ENCODE data around the gene VPS13D.

- TF ChIP-seq, protein P1, sequence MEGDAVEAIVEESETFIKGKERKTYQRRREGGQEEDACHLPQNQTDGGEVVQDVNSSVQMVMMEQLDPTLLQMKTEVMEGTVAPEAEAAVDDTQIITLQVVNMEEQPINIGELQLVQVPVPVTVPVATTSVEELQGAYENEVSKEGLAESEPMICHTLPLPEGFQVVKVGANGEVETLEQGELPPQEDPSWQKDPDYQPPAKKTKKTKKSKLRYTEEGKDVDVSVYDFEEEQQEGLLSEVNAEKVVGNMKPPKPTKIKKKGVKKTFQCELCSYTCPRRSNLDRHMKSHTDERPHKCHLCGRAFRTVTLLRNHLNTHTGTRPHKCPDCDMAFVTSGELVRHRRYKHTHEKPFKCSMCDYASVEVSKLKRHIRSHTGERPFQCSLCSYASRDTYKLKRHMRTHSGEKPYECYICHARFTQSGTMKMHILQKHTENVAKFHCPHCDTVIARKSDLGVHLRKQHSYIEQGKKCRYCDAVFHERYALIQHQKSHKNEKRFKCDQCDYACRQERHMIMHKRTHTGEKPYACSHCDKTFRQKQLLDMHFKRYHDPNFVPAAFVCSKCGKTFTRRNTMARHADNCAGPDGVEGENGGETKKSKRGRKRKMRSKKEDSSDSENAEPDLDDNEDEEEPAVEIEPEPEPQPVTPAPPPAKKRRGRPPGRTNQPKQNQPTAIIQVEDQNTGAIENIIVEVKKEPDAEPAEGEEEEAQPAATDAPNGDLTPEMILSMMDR (conservative IDR thresholded peaks at IDR 0.05 in 1 of 2, IDR thresholded peaks at IDR 0.05 in 1 of 2; ENCODE audit: extremely low read depth in 1 of 2, insufficient read depth in 1 of 2, low read depth in 1 of 2, low read length in 2 of 2): no peak
- no peak for TF ChIP-seq EZH2 (IDR thresholded peaks at IDR 0.05; ENCODE audit: borderline replicate concordance, low read length)
These were observed 179.9 kb downstream of the VPS13D start for GRCh38 chr1:12409681-12410080.

All from mammary epithelial cell (primary cell).